NT2/D1 (cell line): ENCODE measurements around the gene ACACA.

ENCODE experiments used
- DNase-seq: peaks from one replicate; pipeline ENCODE4 v3.0.0-alpha.2; 2011; ENCODE audit warnings: low read depth, low spot score
- H3K27me3 ChIP-seq: 2 replicates; pipeline ENCODE4 v1.6.0; 2011; ENCODE audit warnings: mild to moderate bottlenecking; ENCODE audit not compliant: insufficient read length, insufficient read depth
- H3K36me3 ChIP-seq: 2 replicates; pipeline ENCODE4 v1.6.1; 2011; ENCODE audit warnings: mild to moderate bottlenecking, low read length, mixed read lengths; ENCODE audit not compliant: insufficient read depth, insufficient read length
- H3K4me1 ChIP-seq: 2 replicates; pipeline ENCODE4 v1.5.1; 2011; ENCODE audit not compliant: insufficient read depth, insufficient read length
- H3K4me3 ChIP-seq: 2 replicates; pipeline ENCODE4 v1.5.1; 2011; ENCODE audit warnings: low read depth; ENCODE audit not compliant: insufficient read length
- H3K9ac ChIP-seq: 2 replicates; pipeline ENCODE4 v1.6.0; 2011; ENCODE audit warnings: low read depth; ENCODE audit not compliant: insufficient read length
- H3K9me3 ChIP-seq: 2 replicates; pipeline ENCODE4 v1.5.1; 2011; ENCODE audit warnings: mild to moderate bottlenecking, low read length; ENCODE audit not compliant: insufficient read depth
- SUZ12 ChIP-seq: IDR thresholded peaks from 2 replicates; pipeline ENCODE4 v1.6.1; 2011; ENCODE audit not compliant: insufficient read length, insufficient read depth; ENCODE audit errors: extremely low read depth
- YY1 ChIP-seq: IDR thresholded peaks from 2 replicates; pipeline ENCODE4 v1.6.1; 2011; ENCODE audit not compliant: insufficient read length, insufficient read depth
- ZNF274 ChIP-seq: IDR thresholded peaks from 2 replicates; pipeline ENCODE4 v1.6.1; 2011; ENCODE audit warnings: mild to moderate bottlenecking, low read depth, low read length

ACACA gene

GRCh38 chr17:37187262-37187661, 219.4 kb downstream of the ACACA start:
- Histone ChIP-seq H3K4me1 (no peaks in the 10 kb centered on the region), H3K9me3 (no peaks in the 10 kb centered on the region), H3K9ac (no peak overlapping the region), H3K27me3 (no peaks in the 10 kb centered on the region), H3K4me3 (no peak overlapping the region), H3K36me3 (peaks cover 32% of the 10 kb centered on the region)
- no peak for DNase-seq
- TF ChIP-seq ZNF274 (no peak), SUZ12 (no peak), YY1 (no peak)

GRCh38 chr17:37182786-37183465, 223.7 kb downstream of the ACACA start:
- H3K4me3 ChIP-seq = no peak overlapping the region

GRCh38 chr17:37180376-37180775, 226.3 kb downstream of the ACACA start:
- Histone ChIP-seq H3K27me3 (no peaks in the 10 kb centered on the region), H3K36me3 (peaks cover 25% of the 10 kb centered on the region), H3K9ac (no peak overlapping the region), H3K4me3 (no peak overlapping the region), H3K4me1 (no peaks in the 10 kb centered on the region), H3K9me3 (no peaks in the 10 kb centered on the region)
- TF ChIP-seq YY1 (no peak), ZNF274 (no peak), SUZ12 (no peak)
- no peak for DNase-seq

More at GRCh38 chr17:37182786-37183465, 223.7 kb downstream of the ACACA start:
- H3K4me1 ChIP-seq = no peaks in the 10 kb centered on the region
- no peak for DNase-seq
- H3K27me3 ChIP-seq = no peaks in the 10 kb centered on the region
- TF ChIP-seq ZNF274 (no peak), SUZ12 (no peak), YY1 (no peak)
- H3K9ac ChIP-seq = no peak overlapping the region
- H3K9me3 ChIP-seq = no peaks in the 10 kb centered on the region
- H3K36me3 ChIP-seq = peaks cover 21% of the 10 kb centered on the region

- Histone ChIP-seq H3K4me1 (no peaks in the 10 kb centered on the region), H3K4me3 (no peak overlapping the region), H3K36me3 (peaks cover 28% of the 10 kb centered on the region), H3K9ac (no peak overlapping the region), H3K27me3 (no peaks in the 10 kb centered on the region), H3K9me3 (no peaks in the 10 kb centered on the region)
- TF ChIP-seq SUZ12 (no peak), ZNF274 (no peak), YY1 (no peak)
- DNase-seq = no peak
Observed at GRCh38 chr17:37179893-37180292, 226.7 kb downstream of the ACACA start.

- no peak for DNase-seq
- H3K27me3 ChIP-seq = no peaks in the 10 kb centered on the region
- peaks cover 28% of the 10 kb centered on the region for H3K36me3 ChIP-seq
- no peaks in the 10 kb centered on the region for H3K9me3 ChIP-seq
- no peak for TF ChIP-seq ZNF274
- TF ChIP-seq SUZ12 = no peak
- TF ChIP-seq YY1 = no peak
- H3K9ac ChIP-seq = no peak overlapping the region
- H3K4me1 ChIP-seq = no peaks in the 10 kb centered on the region
- H3K4me3 ChIP-seq = no peak overlapping the region
Observed at GRCh38 chr17:37177254-37177870, 229.3 kb downstream of the ACACA start.

GRCh38 chr17:37176723-37177122, 229.9 kb downstream of the ACACA start:
- DNase-seq = no peak
- no peak overlapping the region for H3K9ac ChIP-seq
- no peaks in the 10 kb centered on the region for H3K9me3 ChIP-seq
- H3K4me3 ChIP-seq = no peak overlapping the region
- H3K36me3 ChIP-seq = peaks cover 28% of the 10 kb centered on the region
- TF ChIP-seq ZNF274 (no peak), YY1 (no peak), SUZ12 (no peak)
- no peaks in the 10 kb centered on the region for H3K4me1 ChIP-seq
- H3K27me3 ChIP-seq = no peaks in the 10 kb centered on the region

GRCh38 chr17:37174205-37174604, 232.4 kb downstream of the ACACA start:
- TF ChIP-seq SUZ12 (no peak), YY1 (no peak), ZNF274 (no peak)
- Histone ChIP-seq H3K27me3 (no peaks in the 10 kb centered on the region), H3K9ac (no peak overlapping the region), H3K36me3 (peaks cover 18% of the 10 kb centered on the region), H3K4me3 (no peak overlapping the region), H3K9me3 (no peaks in the 10 kb centered on the region), H3K4me1 (no peaks in the 10 kb centered on the region)
- DNase-seq = peak; percentile 39
